HepG2 (cell line): ENCODE measurements around the gene ZNF770. TPM values are rescaled to one million over a fixed set of nuclear protein-coding genes. Genes with fewer than 3 reads are reported as not detected.
A peak's percentile ranks its signal among the peaks of the same experiment; 100 is the strongest.

Experiments used
- AGO1 ChIP-seq: fragments of 200-400 bp; formaldehyde crosslinking; IDR thresholded peaks from 2 replicates; pipeline ENCODE4 v1.6.1; 2017; ENCODE audit warnings: mild to moderate bottlenecking, low read depth, low read length, moderate library complexity; ENCODE audit not compliant: poor library complexity, severe bottlenecking
- AKAP8 ChIP-seq: sonication (generic); formaldehyde crosslinking; IDR thresholded peaks from 2 replicates; pipeline ENCODE4 v1.5.1; 2020; ENCODE audit warnings: mild to moderate bottlenecking, missing genetic modification reagents
- ATF1 ChIP-seq: IDR thresholded peaks from 2 replicates; pipeline ENCODE4 v1.6.1; 2016; ENCODE audit warnings: mild to moderate bottlenecking, control low read depth
- DR1 ChIP-seq: sonication (generic); formaldehyde crosslinking; IDR thresholded peaks from 2 replicates; pipeline ENCODE4 v1.8.0; 2021; ENCODE audit warnings: mild to moderate bottlenecking, missing genetic modification reagents, inconsistent platforms
- ETV5 ChIP-seq: IDR thresholded peaks from 2 replicates; pipeline ENCODE4 v1.6.1; 2018; ENCODE audit warnings: missing biosample characterization, missing genetic modification reagents, inconsistent platforms, borderline replicate concordance
- KAT7 ChIP-seq: IDR thresholded peaks from 2 replicates; pipeline ENCODE4 v1.6.1; 2018; ENCODE audit warnings: borderline replicate concordance, missing compliant biosample characterization
- KMT2B ChIP-seq: IDR thresholded peaks from 2 replicates; pipeline ENCODE4 v1.6.1; 2016; ENCODE audit warnings: missing genetic modification reagents, missing compliant biosample characterization
- MBD4 ChIP-seq: IDR thresholded peaks from 2 replicates; pipeline ENCODE4 v1.6.1; 2012; ENCODE audit warnings: low read length, inconsistent platforms, borderline replicate concordance
- MLXIP ChIP-seq: sonication (generic); formaldehyde crosslinking; IDR thresholded peaks from 2 replicates; pipeline ENCODE4 v1.9.0; 2021; ENCODE audit warnings: missing genetic modification reagents, borderline replicate concordance
- POLR2AphosphoS5 ChIP-seq: IDR thresholded peaks from 2 replicates; pipeline ENCODE4 v1.6.1; 2012; ENCODE audit warnings: low read depth, low read length
- TSC22D2 ChIP-seq: sonication (generic); formaldehyde crosslinking; IDR thresholded peaks from 2 replicates; pipeline ENCODE4 v1.5.1; 2020; ENCODE audit warnings: missing genetic modification reagents, mild to moderate bottlenecking, borderline replicate concordance
- ZBTB1 ChIP-seq: sonication (generic); formaldehyde crosslinking; IDR thresholded peaks from 2 replicates; pipeline ENCODE4 v1.4.0; 2020; ENCODE audit warnings: missing genetic modification reagents, borderline replicate concordance
- ZMYM3 ChIP-seq: sonication (generic); formaldehyde crosslinking; IDR thresholded peaks from 2 replicates; pipeline ENCODE4 v1.5.1; 2020; ENCODE audit warnings: mild to moderate bottlenecking, missing genetic modification reagents
- ZNF136 ChIP-seq: sonication (generic); formaldehyde crosslinking; IDR thresholded peaks from 2 replicates; pipeline ENCODE4 v1.8.1; 2022; ENCODE audit warnings: low read depth, mild to moderate bottlenecking, moderate library complexity, missing genetic modification reagents
- ZNF331 ChIP-seq: sonication (generic); formaldehyde crosslinking; IDR thresholded peaks from 2 replicates; pipeline ENCODE4 v1.4.0; 2020; ENCODE audit warnings: missing genetic modification reagents
- ZNF354B ChIP-seq: sonication (generic); formaldehyde crosslinking; IDR thresholded peaks from 2 replicates; pipeline ENCODE4 v1.8.0; 2022; ENCODE audit warnings: mild to moderate bottlenecking, missing genetic modification reagents
- ZNF446 ChIP-seq: sonication (generic); formaldehyde crosslinking; IDR thresholded peaks from 2 replicates; pipeline ENCODE4 v1.5.0; 2020; ENCODE audit warnings: mild to moderate bottlenecking, missing genetic modification reagents
- ZNF597 ChIP-seq: sonication (generic); formaldehyde crosslinking; IDR thresholded peaks from 2 replicates; pipeline ENCODE4 v1.5.0; 2020; ENCODE audit warnings: missing genetic modification reagents
- ZNF674 ChIP-seq: sonication (generic); formaldehyde crosslinking; IDR thresholded peaks from 2 replicates; pipeline ENCODE4 v1.5.0; 2020; ENCODE audit warnings: low read depth, mild to moderate bottlenecking, missing genetic modification reagents
- ZNF724P ChIP-seq: sonication (generic); formaldehyde crosslinking; IDR thresholded peaks from 2 replicates; pipeline ENCODE4 v1.8.0; 2022; ENCODE audit warnings: missing genetic modification reagents, borderline replicate concordance
- polyA plus RNA-seq, 8 experiments: library from polyadenylated mRNA; depleted of rRNA in 3 of 8; stranded (reverse) in 7 of 8; unstranded in 1 of 8; fragments of >200 nt; fragmentation: Illumina TruSeq in 4 of 8; extraction: Trizol in 4 of 8; gene quantifications; 2 replicates each; pipeline versions ENCODE4 v1.2.1 to v1.2.3, GENCODE V29; 2011 to 2016; ENCODE audit warnings: low read depth in 4 of 8, missing spikeins in 1 of 8, mixed read lengths in 1 of 8; ENCODE audit not compliant: insufficient read depth in 1 of 8
- total RNA-seq, 5 experiments: library from RNA; depleted of rRNA; stranded (reverse); fragments of >200 nt; fragmentation: Illumina TruSeq; extraction: Trizol; gene quantifications; 2 replicates each; pipeline ENCODE4 v1.2.3, GENCODE V29; 2016; ENCODE audit warnings: low read depth in 1 of 5
- TF ChIP-seq, protein P1 (sequence below): sonication (generic); formaldehyde crosslinking; IDR thresholded peaks from 2 replicates; pipeline ENCODE4 v1.4.0; 2020; ENCODE audit warnings: missing genetic modification reagents

Gene ZNF770
- total and polyA plus RNA-seq, 2 of the 13 experiments (the other 11 are each of a cell fraction or from before 2014, with no cell fraction given), result 15.5 to 33.1 TPM

DNA sequence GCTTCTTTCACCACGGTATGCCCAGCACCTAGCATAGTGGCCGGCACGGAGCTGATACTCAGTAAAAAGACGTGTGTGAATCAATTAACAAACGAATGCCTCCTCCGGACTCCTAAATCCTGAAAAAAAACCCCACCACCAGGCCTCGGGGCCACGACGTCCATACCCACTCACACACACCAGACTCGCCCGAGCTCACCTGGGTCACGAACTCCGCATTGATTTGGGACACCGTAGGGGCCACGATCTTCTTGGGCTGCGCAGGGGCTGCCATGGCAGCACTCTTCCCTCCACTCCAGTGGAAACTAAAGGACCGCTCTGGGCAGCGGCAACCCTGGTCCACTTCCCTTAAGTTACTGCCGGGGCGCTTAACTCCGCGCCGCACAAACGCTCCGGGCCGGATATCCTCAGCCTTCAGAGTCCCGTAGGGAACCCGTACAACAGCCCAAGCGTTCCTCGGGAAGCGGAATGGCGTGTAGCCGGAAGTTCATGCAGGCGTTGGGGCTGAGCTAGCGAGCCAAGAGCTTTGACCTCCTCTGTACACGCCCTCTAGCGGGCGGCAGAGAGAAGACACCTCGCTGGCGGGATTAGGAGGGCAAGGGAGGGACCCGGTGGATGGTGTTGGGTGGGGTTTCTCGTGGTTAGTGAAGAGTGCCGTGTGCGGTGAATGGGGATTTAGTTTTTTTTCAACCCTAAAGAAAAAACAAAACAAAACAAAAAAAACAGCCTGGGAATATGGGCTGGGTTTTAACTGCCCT lies 18.6 kb downstream of the ZNF770 start, which contains the start of gene AQR (continued):
- no peak; the same call in 1 of the 2 replicates for TF ChIP-seq ZNF724P (CRISPR knock-in tag)
- no peak for TF ChIP-seq ZBTB1 (CRISPR knock-in tag)
- TF ChIP-seq ZMYM3 (CRISPR knock-in tag), result no peak
- no peak for TF ChIP-seq ZNF354B (CRISPR knock-in tag)
- TF ChIP-seq AKAP8 (CRISPR knock-in tag), result no peak
- TF ChIP-seq ZNF331 (CRISPR knock-in tag), result peak; percentile 88
- peak; percentile 98 for TF ChIP-seq KMT2B
- no peak for TF ChIP-seq KAT7
- no peak for TF ChIP-seq MBD4
- no peak for TF ChIP-seq AGO1
- TF ChIP-seq ZNF674 (CRISPR knock-in tag), result no peak
- TF ChIP-seq DR1 (CRISPR knock-in tag), result 0 out of 2 replicates have a peak, but pooled peaks have one; percentile 44
- TF ChIP-seq ZNF446 (CRISPR knock-in tag), result no peak
- TF ChIP-seq, protein P1, sequence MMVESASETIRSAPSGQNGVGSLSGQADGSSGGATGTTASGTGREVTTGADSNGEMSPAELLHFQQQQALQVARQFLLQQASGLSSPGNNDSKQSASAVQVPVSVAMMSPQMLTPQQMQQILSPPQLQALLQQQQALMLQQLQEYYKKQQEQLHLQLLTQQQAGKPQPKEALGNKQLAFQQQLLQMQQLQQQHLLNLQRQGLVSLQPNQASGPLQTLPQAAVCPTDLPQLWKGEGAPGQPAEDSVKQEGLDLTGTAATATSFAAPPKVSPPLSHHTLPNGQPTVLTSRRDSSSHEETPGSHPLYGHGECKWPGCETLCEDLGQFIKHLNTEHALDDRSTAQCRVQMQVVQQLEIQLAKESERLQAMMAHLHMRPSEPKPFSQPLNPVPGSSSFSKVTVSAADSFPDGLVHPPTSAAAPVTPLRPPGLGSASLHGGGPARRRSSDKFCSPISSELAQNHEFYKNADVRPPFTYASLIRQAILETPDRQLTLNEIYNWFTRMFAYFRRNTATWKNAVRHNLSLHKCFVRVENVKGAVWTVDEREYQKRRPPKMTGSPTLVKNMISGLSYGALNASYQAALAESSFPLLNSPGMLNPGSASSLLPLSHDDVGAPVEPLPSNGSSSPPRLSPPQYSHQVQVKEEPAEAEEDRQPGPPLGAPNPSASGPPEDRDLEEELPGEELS (CRISPR knock-in tag), result peak; percentile 62; the same call in 1 of the 2 replicates
- peak; percentile 97 for TF ChIP-seq POLR2AphosphoS5
- TF ChIP-seq TSC22D2, result 0 out of 2 replicates have a peak, but pooled peaks have one; percentile 64
- TF ChIP-seq ZNF136 (CRISPR knock-in tag), result no peak
- peak; percentile 88 for TF ChIP-seq ETV5
- TF ChIP-seq ATF1 (CRISPR knock-in tag), result peak; percentile 93
- no peak for TF ChIP-seq ZNF597 (CRISPR knock-in tag)
- TF ChIP-seq MLXIP, result 0 out of 2 replicates have a peak, but pooled peaks have one; percentile 46
